Measurements from ENCODE around the gene PIM2. TPM values are rescaled to one million over a fixed set of nuclear protein-coding genes. Genes with fewer than 3 reads are reported as not detected.

Gene PIM2
- total and polyA plus RNA-seq, 2 of the 13 experiments (the other 11 are each of a cell fraction or from before 2014, with no cell fraction given): 14.4 to 15.8 TPM

GRCh38 chrX:48957827-48958634, 39.2 kb upstream of the PIM2 start (continued):
- TF ChIP-seq ARNT2 (CRISPR knock-in tag; IDR thresholded peaks at IDR 0.05; ENCODE audit: low read depth) (no peak), DMAP1 (CRISPR knock-in tag; IDR thresholded peaks at IDR 0.05) (peak; percentile 68), ZNF264 (CRISPR knock-in tag; IDR thresholded peaks at IDR 0.05) (no peak), CHD2 (IDR thresholded peaks at IDR 0.05; ENCODE audit: low read depth, low read length) (no peak), ZSCAN22 (CRISPR knock-in tag; IDR thresholded peaks at IDR 0.05) (no peak), AFF4 (CRISPR knock-in tag; IDR thresholded peaks at IDR 0.05) (no peak), SRY (CRISPR knock-in tag; IDR thresholded peaks at IDR 0.05) (no peak), ZNF746 (CRISPR knock-in tag; IDR thresholded peaks at IDR 0.05) (no peak), RARA (CRISPR knock-in tag; IDR thresholded peaks at IDR 0.05) (0 out of 2 replicates have a peak, but pooled peaks have one; percentile 12), ZNF362 (CRISPR knock-in tag; IDR thresholded peaks at IDR 0.05; ENCODE audit: borderline replicate concordance) (no peak), KMT2A (CRISPR knock-in tag; IDR thresholded peaks at IDR 0.05) (no peak), CSRNP2 (CRISPR knock-in tag; conservative IDR thresholded peaks at IDR 0.05; ENCODE audit: low read depth) (no peak), SMAD1 (CRISPR knock-in tag; IDR thresholded peaks at IDR 0.05; ENCODE audit: borderline replicate concordance, low read depth) (no peak), TCF7L2 (IDR thresholded peaks at IDR 0.05; ENCODE audit: low read depth, low read length) (no peak), ZNF24 (IDR thresholded peaks at IDR 0.05) (no peak), TCF7 (IDR thresholded peaks at IDR 0.05; ENCODE audit: low read depth) (no peak), ZFP36L2 (CRISPR knock-in tag; IDR thresholded peaks at IDR 0.05) (no peak), ARHGAP35 (CRISPR knock-in tag; IDR thresholded peaks at IDR 0.05; ENCODE audit: borderline replicate concordance) (no peak), SNAPC2 (CRISPR knock-in tag; IDR thresholded peaks at IDR 0.05) (no peak), NPAS2 (CRISPR knock-in tag; IDR thresholded peaks at IDR 0.05; ENCODE audit: borderline replicate concordance) (no peak), NONO (IDR thresholded peaks at IDR 0.05) (no peak), NONO (CRISPR knock-in tag; conservative IDR thresholded peaks at IDR 0.05) (no peak)

All from HepG2 (cell line).